GM23338 (cell line): ENCODE results near the gene PPP1R9A. TPM values are rescaled to one million over a fixed set of nuclear protein-coding genes. Genes with fewer than 3 reads are reported as not detected.
"Not testable (repeated sequence)": the region's sequence is repeated elsewhere in the genome, so short reads cannot be mapped to it uniquely, and the experiment has no call there.

Experiments
- ATAC-seq: fragments of 200-7000 bp; cut with Tn5 transposase; 3 replicates; pipeline ENCODE4 v1.9.1; 2020
- DNase-seq: peaks from one replicate; pipeline ENCODE4 v3.0.0-alpha.2; 2015; ENCODE audit warnings: low spot score
- H2AFZ ChIP-seq: fragments of 200-600 bp; sonication (generic); 2 replicates; pipeline ENCODE4 v1.8.0; 2016; ENCODE audit warnings: antibody characterized with exemption, mild to moderate bottlenecking, moderate library complexity
- H3F3A ChIP-seq: fragments of 200-600 bp; sonication (generic); replicated peaks from 2 replicates; pipeline ENCODE4 v1.8.0; 2017; ENCODE audit warnings: antibody characterized with exemption, mixed run types, low read depth
- H3K27ac ChIP-seq: fragments of 200-600 bp; sonication (generic); 2 replicates; pipeline ENCODE4 v1.6.1; 2016; ENCODE audit warnings: low read depth
- H3K27me3 ChIP-seq: fragments of 200-600 bp; sonication (generic); 2 replicates; pipeline ENCODE4 v1.8.0; 2016; ENCODE audit warnings: mild to moderate bottlenecking, mixed run types, moderate library complexity; ENCODE audit not compliant: insufficient read depth
- H3K36me3 ChIP-seq: fragments of 200-600 bp; sonication (generic); 2 replicates; pipeline ENCODE4 v1.8.0; 2016; ENCODE audit warnings: mild to moderate bottlenecking; ENCODE audit not compliant: insufficient read depth
- H3K4me1 ChIP-seq: fragments of 200-600 bp; sonication (generic); 2 replicates; pipeline ENCODE4 v1.8.0; 2016; ENCODE audit warnings: mild to moderate bottlenecking, moderate library complexity; ENCODE audit not compliant: insufficient read depth
- H3K4me2 ChIP-seq: fragments of 200-600 bp; sonication (generic); 2 replicates; pipeline ENCODE4 v1.7.1; 2017; ENCODE audit warnings: mixed run types
- H3K4me3 ChIP-seq: fragments of 200-600 bp; sonication (generic); 2 replicates; pipeline ENCODE4 v1.6.1; 2016; ENCODE audit warnings: mixed run types
- H3K79me2 ChIP-seq: fragments of 200-600 bp; sonication (generic); replicated peaks from 2 replicates; pipeline ENCODE4 v1.8.0; 2017; ENCODE audit warnings: mild to moderate bottlenecking; ENCODE audit not compliant: insufficient read depth
- H3K9me2 ChIP-seq: fragments of 200-600 bp; sonication (generic); 2 replicates; pipeline ENCODE4 v1.8.0; 2017; ENCODE audit not compliant: insufficient read depth
- H4K20me1 ChIP-seq: fragments of 200-600 bp; sonication (generic); replicated peaks from 2 replicates; pipeline ENCODE4 v1.8.0; 2017; ENCODE audit warnings: mild to moderate bottlenecking; ENCODE audit not compliant: insufficient read depth
- H3K27ac Mint-ChIP-seq: 2 replicates; pipeline ENCODE4 v1.8.0; 2020; ENCODE audit warnings: inconsistent platforms, mild to moderate bottlenecking, moderate library complexity, mixed read lengths
- H3K27me3 Mint-ChIP-seq: 3 replicates; pipeline ENCODE4 v1.8.0; 2022; ENCODE audit warnings: low read depth, mild to moderate bottlenecking, moderate library complexity, mixed read lengths, inconsistent platforms; ENCODE audit not compliant: insufficient read depth, poor library complexity
- H3K36me3 Mint-ChIP-seq: 3 replicates; pipeline ENCODE4 v1.8.0; 2021; ENCODE audit warnings: low read depth, mild to moderate bottlenecking, inconsistent platforms, moderate library complexity, mixed read lengths
- H3K4me1 Mint-ChIP-seq: 3 replicates; pipeline ENCODE4 v1.8.0; 2020; ENCODE audit warnings: mild to moderate bottlenecking, inconsistent platforms, mixed read lengths
- H3K4me3 Mint-ChIP-seq: 3 replicates; pipeline ENCODE4 v1.8.0; 2021; ENCODE audit warnings: moderate library complexity, mild to moderate bottlenecking, inconsistent platforms, mixed read lengths
- H3K9me3 Mint-ChIP-seq: 3 replicates; pipeline ENCODE4 v1.8.0; 2020; ENCODE audit warnings: moderate library complexity, mild to moderate bottlenecking, inconsistent platforms, mixed read lengths
- EZH2 ChIP-seq: fragments of 200-600 bp; sonication (generic); IDR thresholded peaks from one replicate; pipeline ENCODE4 v1.8.0; 2017; ENCODE audit warnings: antibody characterized with exemption, mild to moderate bottlenecking, low read depth; ENCODE audit not compliant: unreplicated experiment
- JUNB ChIP-seq: IDR thresholded peaks from one replicate; pipeline ENCODE4 v1.6.1; 2016; ENCODE audit warnings: antibody characterized with exemption; ENCODE audit not compliant: unreplicated experiment
- NANOG ChIP-seq: IDR thresholded peaks from 2 replicates; pipeline ENCODE4 v1.6.1; 2016; ENCODE audit warnings: antibody characterized with exemption, borderline replicate concordance
- POLR2AphosphoS5 ChIP-seq: IDR thresholded peaks from 2 replicates; pipeline ENCODE4 v1.6.1; 2016; ENCODE audit warnings: antibody characterized with exemption, low read depth
- REST ChIP-seq: IDR thresholded peaks from one replicate; pipeline ENCODE4 v1.6.1; 2018; ENCODE audit warnings: antibody characterized with exemption; ENCODE audit not compliant: unreplicated experiment
- STAT1 ChIP-seq: IDR thresholded peaks from one replicate; pipeline ENCODE4 v1.6.1; 2016; ENCODE audit warnings: antibody characterized with exemption; ENCODE audit not compliant: unreplicated experiment
- ZNF331 ChIP-seq: fragments of 250-450 bp; sonication (Bioruptor Pico); IDR thresholded peaks from 2 replicates; pipeline ENCODE4 v1.5.0; 2020; ENCODE audit warnings: low read depth, mild to moderate bottlenecking, moderate library complexity
- polyA plus RNA-seq: library from polyadenylated mRNA; unstranded; fragments of >200 nt; fragmentation: Nextera tagmentation; extraction: Ambion mirVana; gene quantifications from 2 replicates; pipeline ENCODE4 v1.2.1, GENCODE V29; 2016
- total RNA-seq: library from RNA; depleted of rRNA; stranded (reverse); fragments of >200 nt; shearing (Covaris generic); gene quantifications from 2 replicates; pipeline ENCODE4 v1.2.3, GENCODE V29; 2014

PPP1R9A gene
- total and polyA plus RNA-seq, 2 experiments from 2014 or later, result 10.6 to 31.8 TPM

GRCh38 chr7:95006010-95006409 is 98.6 kb downstream of the PPP1R9A start:
- Mint-ChIP-seq H3K36me3 (no peaks in the 10 kb centered on the region), H3K27ac (no peak overlapping the region), H3K27me3 (no peaks in the 10 kb centered on the region), H3K4me3 (no peak overlapping the region), H3K4me1 (peaks cover 3% of the 10 kb centered on the region; the same call in 2 of the 3 replicates), H3K9me3 (no peaks in the 10 kb centered on the region)
- Histone ChIP-seq H3K36me3 (no peaks in the 10 kb centered on the region), H3K79me2 (peaks cover 4% of the 10 kb centered on the region), H3F3A (no peaks in the 10 kb centered on the region), H3K4me3 (no peak overlapping the region), H4K20me1 (no peaks in the 10 kb centered on the region), H3K27ac (no peak overlapping the region), H3K9me2 (peaks cover 4% of the 10 kb centered on the region; the same call in 1 of the 2 replicates), H3K4me2 (no peak overlapping the region), H3K4me1 (peaks cover 10% of the 10 kb centered on the region; the same call in 1 of the 2 replicates), H2AFZ (no peak overlapping the region), H3K27me3 (no peaks in the 10 kb centered on the region)
- ATAC-seq (no peak), DNase-seq (no peak)
- TF ChIP-seq REST (no peak), EZH2 (no peak), STAT1 (no peak), JUNB (no peak), NANOG (no peak)

- not testable (repeated sequence) for H3K4me1 ChIP-seq, H3F3A ChIP-seq, H3K27ac ChIP-seq, H3K36me3 ChIP-seq, H3K27me3 ChIP-seq, H3K9me3 Mint-ChIP-seq, H3K4me1 Mint-ChIP-seq, H3K4me3 ChIP-seq, H3K27ac Mint-ChIP-seq, H3K79me2 ChIP-seq, H2AFZ ChIP-seq, H4K20me1 ChIP-seq, H3K27me3 Mint-ChIP-seq, DNase-seq, H3K36me3 Mint-ChIP-seq, H3K4me3 Mint-ChIP-seq, H3K4me2 ChIP-seq, H3K9me2 ChIP-seq, ATAC-seq
Observed at GRCh38 chr7:95008773-95009172, 101.4 kb downstream of the PPP1R9A start.

GRCh38 chr7:95011146-95011928 is 103.9 kb downstream of the PPP1R9A start:
- TF ChIP-seq ZNF331 (CRISPR knock-in tag), result no peak
- TF ChIP-seq REST, result no peak
- TF ChIP-seq POLR2AphosphoS5, result no peak
- Mint-ChIP-seq H3K27me3 (no peaks in the 10 kb centered on the region), H3K4me1 (no peaks in the 10 kb centered on the region), H3K4me3 (no peak overlapping the region), H3K36me3 (no peaks in the 10 kb centered on the region), H3K9me3 (no peaks in the 10 kb centered on the region), H3K27ac (no peak overlapping the region)
- no peak overlapping the region for H3K27ac ChIP-seq
- no peaks in the 10 kb centered on the region for H3K27me3 ChIP-seq
- no peak overlapping the region for H3K4me3 ChIP-seq
- DNase-seq (no peak), ATAC-seq (no peak)
- no peak overlapping the region for H3K4me2 ChIP-seq
- H2AFZ ChIP-seq, result no peak overlapping the region
- no peaks in the 10 kb centered on the region for H3K36me3 ChIP-seq
- H3F3A ChIP-seq, result no peaks in the 10 kb centered on the region
- H3K9me2 ChIP-seq, result peaks cover 4% of the 10 kb centered on the region; the same call in 1 of the 2 replicates
- peaks cover 7% of the 10 kb centered on the region for H3K79me2 ChIP-seq
- no peaks in the 10 kb centered on the region for H4K20me1 ChIP-seq
- H3K4me1 ChIP-seq, result no peaks in the 10 kb centered on the region
